NCI-H69 (cell line): ENCODE data around the gene ZNF346.

Experiments
- DNase-seq: peaks from one replicate; lab custom pipeline; 2025; lab: John Stamatoyannopoulos, UW

Gene ZNF346

DNA sequence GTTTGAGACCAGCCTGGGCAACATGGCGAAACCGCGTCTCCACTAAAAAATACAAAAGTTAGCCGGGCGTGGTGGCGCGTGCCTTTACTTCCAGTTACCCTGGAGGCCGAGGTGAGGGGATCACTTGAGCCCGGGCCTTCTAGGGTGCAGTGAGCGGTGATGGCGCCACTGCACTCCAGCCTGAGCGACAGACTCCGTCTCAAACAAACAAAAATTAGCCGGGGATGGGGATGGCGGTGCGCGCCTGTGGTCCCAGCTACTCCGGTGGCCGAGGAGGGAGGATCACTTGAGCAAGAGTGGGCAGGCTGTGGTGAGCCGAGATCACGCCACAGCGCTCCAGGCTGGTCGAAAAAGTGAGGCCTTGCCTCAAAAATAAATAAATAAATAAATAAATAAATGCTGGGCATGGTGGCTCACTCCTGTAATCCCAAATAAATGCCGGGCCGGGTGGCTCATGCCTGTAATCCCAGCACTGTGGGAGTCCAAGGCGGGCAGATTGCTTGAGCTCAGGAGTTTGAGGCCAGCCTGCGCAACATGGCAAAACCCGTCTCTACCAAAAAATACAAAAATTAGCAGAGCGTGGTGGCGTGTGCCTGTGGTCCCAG is 95.0 kb downstream of the ZNF346 start:
- DNase-seq, result no peak

DNA sequence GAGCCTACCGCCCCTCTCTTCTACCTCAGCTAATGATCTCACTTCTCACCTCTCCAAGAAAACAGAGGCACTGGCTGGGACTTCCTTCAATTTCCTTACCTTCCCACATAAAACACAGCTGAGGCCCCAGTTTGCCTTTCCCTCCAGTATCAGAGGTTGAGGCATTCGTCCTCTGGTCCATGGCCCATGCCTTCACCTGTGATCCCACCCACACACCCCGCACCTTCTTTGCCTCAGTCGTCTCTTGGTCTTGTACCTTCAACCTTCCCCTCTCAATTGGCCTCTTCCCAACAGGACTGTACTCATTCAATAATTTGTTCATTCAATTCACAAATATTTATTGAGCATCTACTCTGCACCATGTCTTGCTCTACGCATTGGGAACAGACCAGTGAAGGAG is 100.1 kb downstream of the ZNF346 start:
- DNase-seq, result no peak

DNA sequence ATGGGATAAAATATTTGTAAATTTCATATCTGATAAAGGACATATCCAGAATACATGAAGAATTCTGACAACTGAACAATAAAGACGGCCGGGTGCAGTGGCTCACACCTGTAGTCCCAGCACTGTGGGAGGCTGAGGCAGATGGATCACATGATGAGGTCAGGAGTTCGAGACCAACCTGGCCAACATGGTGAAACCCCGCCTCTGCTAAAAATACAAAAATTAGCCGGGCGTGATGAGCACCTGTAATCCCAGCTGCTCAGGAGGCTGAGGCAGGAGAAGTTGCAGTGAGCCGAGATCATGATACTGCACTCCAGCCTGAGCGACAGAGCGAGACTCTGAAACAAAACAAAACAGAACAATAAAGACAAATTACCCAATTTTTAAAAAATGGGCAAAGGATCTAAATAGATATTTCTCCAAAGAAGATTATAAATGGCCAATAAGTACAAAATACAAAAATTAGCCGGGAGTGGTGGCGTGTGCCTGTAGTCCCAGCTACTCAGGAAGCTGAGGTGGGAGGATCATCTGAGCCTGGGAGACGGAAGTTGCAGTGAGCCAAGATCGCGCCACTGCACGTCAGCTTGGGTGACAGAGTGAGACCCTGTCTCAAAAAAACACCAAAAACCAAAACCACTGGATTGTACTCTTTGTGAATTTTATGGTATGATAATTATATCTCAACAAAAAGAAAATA is 101.4 kb downstream of the ZNF346 start:
- no peak for DNase-seq

DNA sequence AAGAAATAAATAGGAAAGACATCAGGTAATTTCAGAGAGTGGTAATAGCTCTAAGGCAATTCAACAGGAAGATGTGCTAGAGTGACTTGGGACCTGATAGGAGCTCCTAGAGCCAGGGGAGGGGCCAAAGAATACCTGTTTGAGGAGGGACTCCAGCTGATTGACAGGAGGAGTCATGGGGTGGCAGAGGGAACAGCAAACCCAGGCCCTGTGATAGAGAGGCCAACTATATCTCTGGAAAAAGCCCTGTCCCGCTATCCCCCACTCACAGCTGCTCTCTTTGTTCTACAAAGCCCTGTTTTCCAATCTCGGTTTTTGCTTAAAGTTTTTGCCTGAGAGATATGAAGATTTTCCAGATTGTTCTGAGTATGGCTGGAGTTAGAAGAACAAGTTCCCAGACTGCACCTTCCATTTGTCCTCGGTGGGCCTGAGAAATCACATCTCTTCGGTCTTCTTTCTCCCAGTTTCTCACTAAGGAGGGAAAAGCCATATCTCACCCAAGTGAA is 102.0 kb downstream of the ZNF346 start:
- peak; percentile 47 for DNase-seq

DNA sequence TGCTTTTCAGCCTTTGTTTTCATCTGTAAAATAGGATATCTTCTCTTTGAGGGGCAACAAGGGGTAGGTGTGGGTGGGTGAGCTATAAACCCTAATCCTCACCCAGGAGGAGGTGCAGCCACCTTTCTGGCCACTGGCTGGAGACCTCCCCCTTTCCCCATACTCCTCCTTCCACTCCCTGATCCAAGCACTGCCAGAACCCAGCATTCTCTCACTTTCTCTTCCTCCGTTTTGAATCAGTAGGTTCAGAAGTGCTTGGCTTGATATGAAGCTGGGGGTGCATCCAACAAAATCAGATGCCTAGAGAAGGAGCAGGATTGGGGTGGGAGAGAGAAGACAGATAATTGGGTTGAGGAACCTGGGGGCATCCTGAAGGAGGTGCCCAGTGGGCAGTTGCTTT is 104.3 kb downstream of the ZNF346 start:
- no peak for DNase-seq

DNA sequence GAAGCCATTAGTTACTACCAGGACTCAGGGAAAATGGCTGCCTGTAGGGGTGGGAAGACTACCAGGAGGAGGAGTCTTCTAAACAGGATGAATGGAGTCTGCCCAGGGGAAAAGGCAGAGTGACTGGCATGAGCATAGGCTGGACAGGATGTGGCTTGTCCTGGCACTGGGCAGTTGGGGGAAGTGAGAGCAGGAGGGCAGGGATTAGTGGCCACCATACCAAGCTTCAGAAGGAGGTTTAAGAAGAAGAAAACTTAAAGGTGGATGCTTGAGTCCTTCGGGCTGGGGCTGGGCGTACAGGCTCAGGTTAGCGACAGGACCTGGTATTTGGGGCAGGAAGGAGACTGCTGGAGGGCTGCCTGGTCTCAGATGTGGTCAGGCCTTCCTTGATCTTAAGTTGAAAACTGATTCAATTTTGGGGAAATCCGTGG is 106.1 kb downstream of the ZNF346 start:
- DNase-seq, result no peak

DNA sequence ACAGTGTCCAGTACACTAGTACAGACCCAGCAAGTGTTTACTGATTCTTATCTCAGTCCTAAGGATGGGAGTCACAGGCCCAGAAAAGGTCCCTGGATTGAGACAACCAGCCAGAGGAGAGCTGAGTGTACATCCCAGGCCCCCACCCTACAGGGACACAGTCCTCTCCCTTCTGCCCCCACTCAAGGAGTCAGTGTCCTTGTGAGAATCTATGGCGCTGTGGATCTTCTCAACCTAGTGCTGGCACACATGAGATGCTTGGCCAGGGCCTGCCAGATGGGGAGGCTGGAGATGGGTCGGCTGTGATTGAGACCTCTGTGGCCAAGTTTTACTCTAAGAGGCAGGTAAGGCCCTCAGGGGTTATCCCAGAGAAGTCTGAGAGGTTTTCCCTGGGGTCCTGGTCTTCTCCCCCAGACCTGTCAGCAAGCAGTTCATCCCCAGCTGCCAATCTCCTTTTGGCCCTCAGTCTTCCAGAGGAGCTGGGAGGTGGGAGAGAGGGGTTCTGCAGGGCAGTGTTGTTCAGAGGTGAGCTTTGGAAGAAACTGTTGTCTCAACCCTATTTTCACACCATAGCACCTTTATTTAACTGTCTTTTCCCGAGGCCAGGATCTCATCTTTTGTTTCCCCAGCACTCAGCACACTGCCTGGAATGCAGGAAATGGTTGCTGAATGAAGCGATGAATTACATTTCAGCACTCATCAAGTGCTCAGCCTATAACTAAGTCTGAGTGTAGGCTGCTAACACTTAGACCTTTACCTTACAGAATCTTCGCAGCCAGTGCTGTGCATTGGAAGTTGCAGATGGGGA is 107.9 kb downstream of the ZNF346 start:
- peak; percentile 48 for DNase-seq
